GM21360 (cell line): ENCODE measurements around the gene GYPC.

Source experiments
- ATAC-seq: cut with Tn5 transposase; IDR thresholded peaks from one replicate; pipeline ENCODE4 v1.9.1; 2021; ENCODE audit warnings: mild to moderate bottlenecking, moderate library complexity; ENCODE audit not compliant: unreplicated experiment

The GYPC gene

GRCh38 chr2:126722081-126722480 is 66.1 kb downstream of the GYPC start:
- no peak for ATAC-seq

GRCh38 chr2:126722546-126722945 is 66.6 kb downstream of the GYPC start:
- ATAC-seq: no peak

GRCh38 chr2:126723281-126723815 is 67.4 kb downstream of the GYPC start:
- no peak for ATAC-seq

GRCh38 chr2:126725580-126725979 is 69.6 kb downstream of the GYPC start:
- ATAC-seq: no peak

GRCh38 chr2:126729896-126730295 is 73.9 kb downstream of the GYPC start:
- ATAC-seq: no peak

GRCh38 chr2:126730655-126731054 is 74.7 kb downstream of the GYPC start:
- no peak for ATAC-seq

- no peak for ATAC-seq
These were observed 75.4 kb downstream of the GYPC start for GRCh38 chr2:126731353-126731752.

GRCh38 chr2:126732682-126733245 is 76.8 kb downstream of the GYPC start:
- no peak for ATAC-seq

- ATAC-seq: no peak
These were observed 77.8 kb downstream of the GYPC start for GRCh38 chr2:126733795-126734194.

GRCh38 chr2:126736133-126736874 is 80.3 kb downstream of the GYPC start:
- ATAC-seq: no peak

- no peak for ATAC-seq
These were observed 83.2 kb downstream of the GYPC start for GRCh38 chr2:126739141-126739540.

- ATAC-seq: no peak
These were observed 88.7 kb downstream of the GYPC start for GRCh38 chr2:126744640-126745039.
